Epithelial cell of proximal tubule (primary cell): ENCODE measurements around the gene DNAJB6. TPM values are rescaled to one million over a fixed set of nuclear protein-coding genes. Genes with fewer than 3 reads are reported as not detected.

Experiments used
- DNase-seq: peaks from one replicate; pipeline ENCODE4 v3.0.0-alpha.2; 2011; ENCODE audit warnings: low read depth
- H3K4me3 ChIP-seq: 2 replicates; pipeline ENCODE4 v1.5.1; 2011; ENCODE audit warnings: low read depth, mild to moderate bottlenecking, low read length
- total RNA-seq: library from RNA; depleted of rRNA; stranded (reverse); fragments of >200 nt; gene quantifications from 2 replicates; pipeline ENCODE4 v1.2.3, GENCODE V29; 2015
- TF ChIP-seq, protein P1 (sequence below): conservative IDR thresholded peaks from 2 replicates; pipeline ENCODE4 v1.5.1; 2012; ENCODE audit warnings: low read depth, mild to moderate bottlenecking, low read length

DNAJB6 gene
- total RNA-seq, 1 donor from 2014 or later = 108 TPM

DNA sequence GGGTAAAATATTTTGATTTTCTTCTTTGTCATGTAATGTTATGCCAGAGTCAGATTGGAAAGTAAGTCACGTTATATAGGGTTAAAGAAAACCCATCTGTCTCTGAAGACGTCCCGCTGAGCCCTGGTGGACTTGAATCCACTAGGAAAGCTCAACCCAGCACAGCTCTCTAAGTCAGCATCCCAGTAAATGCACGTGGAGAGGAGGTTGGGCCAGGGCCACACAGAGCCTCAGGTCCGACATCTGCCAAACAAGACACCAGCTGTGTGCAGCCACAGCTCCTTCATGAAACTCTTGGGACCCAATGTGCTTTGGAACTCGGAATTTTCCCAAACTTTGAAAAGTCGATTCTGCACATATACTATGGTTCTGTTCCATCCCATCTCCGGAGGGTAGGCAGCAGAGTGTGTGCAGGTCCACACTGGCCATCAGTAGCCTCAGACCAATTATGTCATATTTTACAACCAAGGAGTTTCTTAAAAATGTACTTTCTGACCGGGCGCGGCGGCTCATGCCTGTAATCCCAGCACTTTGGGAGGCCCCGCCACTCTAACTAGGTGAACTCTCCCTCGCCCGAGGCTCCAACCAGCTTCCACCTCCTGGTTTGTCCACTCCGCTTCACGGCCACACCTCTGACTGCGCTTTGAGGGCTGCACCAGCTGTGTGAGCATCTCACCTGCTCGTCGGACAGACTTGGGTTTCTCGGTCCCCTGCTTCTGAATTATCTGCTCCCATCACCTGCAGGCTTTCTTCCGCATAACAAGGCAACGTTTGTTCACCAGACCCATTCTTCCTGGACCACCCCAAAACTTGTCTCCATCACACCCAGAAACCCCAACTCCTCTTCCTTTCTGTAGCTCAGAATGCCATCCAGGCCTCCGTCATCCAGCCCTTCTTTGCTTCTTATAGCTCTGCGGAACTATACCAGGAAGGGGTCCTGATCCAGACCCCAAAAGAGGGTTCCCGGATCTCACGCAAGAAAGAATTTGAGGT is 29.7 kb upstream of the DNAJB6 start:
- TF ChIP-seq, protein P1, sequence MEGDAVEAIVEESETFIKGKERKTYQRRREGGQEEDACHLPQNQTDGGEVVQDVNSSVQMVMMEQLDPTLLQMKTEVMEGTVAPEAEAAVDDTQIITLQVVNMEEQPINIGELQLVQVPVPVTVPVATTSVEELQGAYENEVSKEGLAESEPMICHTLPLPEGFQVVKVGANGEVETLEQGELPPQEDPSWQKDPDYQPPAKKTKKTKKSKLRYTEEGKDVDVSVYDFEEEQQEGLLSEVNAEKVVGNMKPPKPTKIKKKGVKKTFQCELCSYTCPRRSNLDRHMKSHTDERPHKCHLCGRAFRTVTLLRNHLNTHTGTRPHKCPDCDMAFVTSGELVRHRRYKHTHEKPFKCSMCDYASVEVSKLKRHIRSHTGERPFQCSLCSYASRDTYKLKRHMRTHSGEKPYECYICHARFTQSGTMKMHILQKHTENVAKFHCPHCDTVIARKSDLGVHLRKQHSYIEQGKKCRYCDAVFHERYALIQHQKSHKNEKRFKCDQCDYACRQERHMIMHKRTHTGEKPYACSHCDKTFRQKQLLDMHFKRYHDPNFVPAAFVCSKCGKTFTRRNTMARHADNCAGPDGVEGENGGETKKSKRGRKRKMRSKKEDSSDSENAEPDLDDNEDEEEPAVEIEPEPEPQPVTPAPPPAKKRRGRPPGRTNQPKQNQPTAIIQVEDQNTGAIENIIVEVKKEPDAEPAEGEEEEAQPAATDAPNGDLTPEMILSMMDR = no peak
- no peak for DNase-seq
- H3K4me3 ChIP-seq = no peak overlapping the region

DNA sequence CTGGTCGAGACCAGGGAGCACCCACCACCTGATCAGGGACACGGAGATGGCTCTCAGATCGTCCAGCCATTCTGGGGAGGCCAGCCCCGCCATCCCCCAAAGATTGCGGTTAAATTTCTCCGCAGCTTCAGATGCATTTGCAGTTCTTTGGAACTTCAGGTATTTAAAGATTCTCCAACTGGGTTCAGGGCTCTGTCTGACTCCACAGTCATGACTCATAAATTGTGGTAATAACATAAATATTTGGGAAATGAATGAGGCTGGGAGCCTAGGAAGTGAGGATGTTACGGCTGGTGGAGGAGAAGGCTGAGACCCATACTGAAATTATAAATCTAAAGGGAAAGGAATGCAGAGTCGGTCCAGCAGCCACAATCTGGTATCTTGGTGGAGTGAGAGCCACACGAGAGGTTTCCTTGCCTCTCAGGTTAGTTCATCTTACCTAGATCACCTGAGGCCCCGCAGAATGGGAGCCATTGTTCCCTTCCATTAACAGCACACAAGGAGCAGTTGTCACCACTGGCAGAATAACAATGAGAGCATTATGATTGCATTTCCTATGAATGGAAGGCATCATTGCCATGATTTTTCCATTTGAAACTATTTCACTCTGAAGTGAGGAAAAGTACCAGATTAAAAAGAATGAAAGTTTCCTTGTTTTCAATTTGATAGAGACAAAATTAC is 26.7 kb upstream of the DNAJB6 start:
- DNase-seq = peak; percentile 18
- TF ChIP-seq, protein P1 = no peak
- H3K4me3 ChIP-seq = no peak overlapping the region

DNA sequence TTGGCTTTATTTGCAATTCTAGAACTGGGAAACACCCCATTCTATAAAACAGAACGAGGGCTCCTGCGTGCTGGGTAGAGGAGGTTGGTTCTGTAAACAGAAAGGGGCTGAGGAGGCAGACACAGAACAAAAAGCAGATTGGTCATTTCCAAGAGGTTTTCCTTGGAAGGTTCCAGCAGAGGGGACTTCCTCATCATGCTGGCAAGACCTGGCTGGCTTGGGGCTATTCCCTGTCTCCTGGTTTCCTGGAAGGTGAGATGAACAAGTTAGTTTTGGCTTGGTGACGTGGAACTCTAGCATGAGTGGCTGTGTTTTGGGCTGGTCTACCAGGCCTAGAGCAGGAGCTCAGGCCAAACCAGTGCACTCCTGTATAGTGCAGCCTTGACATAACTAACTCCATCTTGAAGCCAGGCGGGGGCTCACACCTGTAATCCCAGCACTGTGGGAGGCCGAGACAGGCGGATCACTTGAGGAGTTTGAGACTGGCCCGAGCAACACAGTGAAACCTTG is 26.1 kb upstream of the DNAJB6 start:
- no peak overlapping the region for H3K4me3 ChIP-seq
- DNase-seq = no peak
- TF ChIP-seq, protein P1 = no peak

DNA sequence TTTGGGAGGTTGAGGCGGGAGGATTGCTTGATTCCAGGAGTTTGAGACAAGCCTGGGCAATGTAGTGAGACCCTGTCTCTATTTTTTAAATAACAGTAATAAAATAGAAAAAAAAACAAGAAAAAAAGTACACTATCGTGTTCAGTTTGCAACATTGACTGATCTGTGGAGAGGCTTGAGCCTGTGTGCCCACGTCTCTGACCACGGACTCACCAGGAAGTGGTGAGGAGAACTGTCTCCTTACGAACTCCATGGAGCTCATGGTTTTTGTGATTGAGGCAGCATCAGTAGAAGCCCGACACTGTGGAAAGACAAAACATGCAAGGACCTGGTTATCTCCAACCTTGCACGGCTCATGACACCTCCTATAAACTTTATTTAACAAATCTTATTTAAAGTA is 23.9 kb upstream of the DNAJB6 start:
- H3K4me3 ChIP-seq = no peak overlapping the region
- TF ChIP-seq, protein P1 = no peak
- no peak for DNase-seq

DNA sequence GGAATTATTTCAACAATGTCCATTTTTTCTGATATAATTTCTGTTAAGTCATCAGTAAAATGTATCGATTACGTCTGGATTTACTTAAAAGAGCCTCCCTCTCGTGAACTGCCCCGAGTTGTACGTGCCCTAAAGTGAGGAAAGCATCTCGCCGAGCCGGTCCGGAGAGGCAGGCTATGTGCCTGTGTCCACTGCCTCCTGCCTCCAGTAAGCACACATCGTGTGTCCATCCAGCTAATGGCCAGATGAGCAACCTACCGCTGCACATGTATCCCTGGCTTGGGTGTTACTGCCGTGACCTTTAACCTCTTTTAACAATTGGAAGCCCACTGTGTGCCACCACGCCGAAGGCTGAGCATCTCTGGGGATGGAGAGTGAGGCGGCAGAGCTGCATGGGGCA is 23.2 kb upstream of the DNAJB6 start:
- no peak for DNase-seq
- TF ChIP-seq, protein P1 = no peak

DNA sequence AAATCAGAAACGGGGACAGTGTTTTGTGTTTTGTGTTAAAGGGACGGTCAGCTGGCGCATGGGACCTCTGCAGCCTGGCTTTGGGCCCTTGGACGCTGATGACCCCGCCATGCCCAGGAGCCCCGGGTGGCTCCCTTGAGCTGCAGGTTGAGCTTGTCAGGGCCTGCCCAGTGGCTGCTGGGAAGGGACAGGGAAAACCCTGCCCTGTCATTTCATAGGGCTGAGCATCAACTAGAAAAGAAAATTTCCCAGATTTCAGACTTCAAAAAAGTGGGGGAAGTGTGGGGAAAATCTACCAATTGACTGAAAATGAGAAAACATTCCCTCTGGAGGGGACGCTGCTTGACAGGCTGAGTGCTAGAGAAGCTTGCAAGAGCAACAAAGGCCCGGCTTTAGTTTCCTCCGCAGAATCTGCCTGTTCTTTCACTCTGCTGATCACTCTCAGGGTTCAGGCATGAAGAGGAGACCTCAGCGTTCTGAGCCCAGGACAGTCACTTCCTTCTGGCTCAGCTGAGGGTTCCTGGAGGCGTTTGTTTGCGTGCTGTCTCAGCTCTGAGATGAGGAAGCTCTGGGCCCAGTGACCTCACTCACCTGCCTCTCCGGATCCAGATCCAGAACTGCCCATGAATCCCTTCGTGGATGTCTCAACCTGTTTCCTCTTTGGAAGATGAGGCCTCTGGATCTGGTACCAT is 18.6 kb upstream of the DNAJB6 start:
- no peak overlapping the region for H3K4me3 ChIP-seq
- no peak for DNase-seq
- TF ChIP-seq, protein P1 = no peak

More for the DNA sequence above, 23.2 kb upstream of the DNAJB6 start:
- no peak overlapping the region for H3K4me3 ChIP-seq
